Esophagus muscularis mucosa (tissue), 3 donors: ENCODE data around the gene PDLIM4.

Source experiments
- CTCF ChIP-seq, 3 experiments: fragments of 200-600 bp in 2 of 3; fragments of 450-650 bp in 1 of 3; sonication (generic) in 2 of 3; IDR thresholded peaks; one replicate each; pipeline ENCODE4 v1.5.1; 2017 to 2019; ENCODE audit warnings: antibody characterized with exemption in 3 of 3, mild to moderate bottlenecking in 2 of 3, moderate library complexity in 1 of 3
- EP300 ChIP-seq: sonication (generic); formaldehyde crosslinking; IDR thresholded peaks from one replicate; pipeline ENCODE4 v1.6.1; 2017; ENCODE audit warnings: antibody characterized with exemption

DNA sequence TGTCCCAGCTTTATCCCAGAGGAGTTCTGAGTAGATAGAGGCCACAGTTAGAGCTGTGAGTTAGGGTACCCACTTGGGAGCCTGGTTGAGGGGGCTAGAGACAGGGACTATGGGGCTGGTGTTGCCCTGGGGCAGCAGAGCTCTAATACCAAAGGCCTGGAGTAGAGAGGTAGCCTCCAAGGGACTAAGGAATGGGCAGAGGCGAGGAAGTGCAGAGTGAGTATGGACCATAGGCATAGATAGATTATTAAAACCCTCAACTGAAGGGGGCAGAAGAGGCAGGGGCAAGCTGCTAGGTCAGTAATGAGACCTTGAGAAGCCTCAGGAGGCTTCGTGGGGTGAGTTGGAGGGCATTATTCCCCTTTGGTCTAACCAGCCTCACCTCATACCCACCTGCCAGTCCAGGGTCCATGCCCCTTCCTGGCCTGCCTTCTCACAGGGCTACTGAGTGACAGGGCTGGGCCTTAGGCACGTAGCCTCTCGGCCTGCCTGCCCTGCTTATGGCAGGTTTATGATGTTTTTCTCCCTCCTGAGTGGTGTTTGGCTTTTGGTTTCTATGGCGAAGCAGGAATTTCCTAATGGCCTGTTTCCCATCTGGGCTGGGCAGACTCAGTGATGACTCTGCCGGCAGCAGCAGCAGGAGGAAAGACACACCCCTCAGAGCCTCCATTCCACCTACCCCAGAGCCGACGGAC lies 8.0 kb downstream of the PDLIM4 start:
- TF ChIP-seq CTCF (IDR thresholded peaks at IDR 0.05) = no peak
- no peak for TF ChIP-seq EP300
